ENCODE data around the gene MATR3. TPM values are rescaled to one million over a fixed set of nuclear protein-coding genes. Genes with fewer than 3 reads are reported as not detected.
A peak's percentile ranks its signal among the peaks of the same experiment; 100 is the strongest.

The MATR3 gene
- total RNA-seq, 4 donors from 2014 or later = 115 to 188 (median 156) TPM

DNA sequence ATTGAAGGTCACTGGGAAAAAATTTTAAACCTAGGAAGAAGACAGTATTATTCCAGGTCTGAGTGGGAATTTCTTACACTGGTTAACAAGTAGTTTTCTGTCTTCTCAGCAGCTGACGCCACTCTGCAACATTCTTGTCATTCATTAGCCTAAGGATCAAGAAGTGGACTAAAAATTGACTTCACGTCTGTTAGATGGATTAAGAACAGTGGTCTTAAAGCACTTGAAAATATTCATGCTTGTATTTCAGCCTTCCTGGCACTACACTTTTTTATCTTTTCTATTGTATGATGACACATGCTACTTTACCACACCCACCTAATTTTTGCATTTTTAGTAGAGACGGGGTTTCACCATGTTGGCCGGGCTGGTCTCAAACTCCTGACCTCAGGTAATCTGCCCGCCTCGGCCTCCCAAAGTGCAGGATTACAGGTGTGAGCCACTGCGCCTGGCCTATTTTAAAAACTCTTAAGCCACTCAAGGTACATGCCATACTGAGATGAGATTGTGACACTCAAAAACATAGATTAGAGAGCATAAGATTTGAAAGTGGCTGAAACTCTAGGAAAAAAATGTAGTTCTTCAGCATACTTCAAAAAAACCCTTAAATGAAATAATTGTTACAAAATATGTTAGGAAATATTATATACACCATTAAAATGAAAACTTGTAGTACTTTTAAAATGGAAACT, 8.4 kb downstream of the MATR3 start:
- H3K36me3 ChIP-seq = no peaks in the 10 kb centered on the region
- in situ Hi-C loops (cut with MboI; ENCODE audit: low sequenced_read_pairs in 4 of 4) = no loop called here
- peak overlapping the region in 3 of 4 donors; percentile 46 to 99 (median 59) for H3K27ac ChIP-seq

GRCh38 chr5:139304391-139305324, 11.1 kb downstream of the MATR3 start:
- in situ Hi-C loops (cut with MboI; ENCODE audit: low sequenced_read_pairs in 4 of 4) = no loop called here
- ATAC-seq (no peak), DNase-seq (no peak)
- no peak for TF ChIP-seq POLR2A (IDR thresholded peaks at IDR 0.05)
- TF ChIP-seq, protein P1, sequence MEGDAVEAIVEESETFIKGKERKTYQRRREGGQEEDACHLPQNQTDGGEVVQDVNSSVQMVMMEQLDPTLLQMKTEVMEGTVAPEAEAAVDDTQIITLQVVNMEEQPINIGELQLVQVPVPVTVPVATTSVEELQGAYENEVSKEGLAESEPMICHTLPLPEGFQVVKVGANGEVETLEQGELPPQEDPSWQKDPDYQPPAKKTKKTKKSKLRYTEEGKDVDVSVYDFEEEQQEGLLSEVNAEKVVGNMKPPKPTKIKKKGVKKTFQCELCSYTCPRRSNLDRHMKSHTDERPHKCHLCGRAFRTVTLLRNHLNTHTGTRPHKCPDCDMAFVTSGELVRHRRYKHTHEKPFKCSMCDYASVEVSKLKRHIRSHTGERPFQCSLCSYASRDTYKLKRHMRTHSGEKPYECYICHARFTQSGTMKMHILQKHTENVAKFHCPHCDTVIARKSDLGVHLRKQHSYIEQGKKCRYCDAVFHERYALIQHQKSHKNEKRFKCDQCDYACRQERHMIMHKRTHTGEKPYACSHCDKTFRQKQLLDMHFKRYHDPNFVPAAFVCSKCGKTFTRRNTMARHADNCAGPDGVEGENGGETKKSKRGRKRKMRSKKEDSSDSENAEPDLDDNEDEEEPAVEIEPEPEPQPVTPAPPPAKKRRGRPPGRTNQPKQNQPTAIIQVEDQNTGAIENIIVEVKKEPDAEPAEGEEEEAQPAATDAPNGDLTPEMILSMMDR (IDR thresholded peaks at IDR 0.05 in 4 of 5, conservative IDR thresholded peaks at IDR 0.05 in 1 of 5) = no peak
- peaks cover 93 to 96% of the 10 kb centered on the region in 2 donors for H3K4me1 ChIP-seq
- no peaks in the 10 kb centered on the region for H3K27me3 ChIP-seq
- no peaks in the 10 kb centered on the region for H3K36me3 ChIP-seq
- peak overlapping the region in 1 of 4 donors; percentile 24 for H3K4me3 ChIP-seq
- H3K9me3 ChIP-seq = no peaks in the 10 kb centered on the region
- H3K27ac ChIP-seq = peak overlapping the region; percentile 6 to 49 (median 23)
- intact Hi-C loops (cut with DNase I; ENCODE audit: low total_unique reads) = no loop called here

More for the DNA sequence above, 8.4 kb downstream of the MATR3 start:
- no peak for ATAC-seq
- TF ChIP-seq, protein P1 (IDR thresholded peaks at IDR 0.05 in 4 of 5, conservative IDR thresholded peaks at IDR 0.05 in 1 of 5) = no peak
- TF ChIP-seq POLR2A (IDR thresholded peaks at IDR 0.05) = no peak
- Histone ChIP-seq H3K9me3 (no peaks in the 10 kb centered on the region), H3K4me3 (no peak overlapping the region), H3K27me3 (no peaks in the 10 kb centered on the region), H3K4me1 (peaks cover 97 to 98% of the 10 kb centered on the region in 2 donors)
- DNase-seq = no peak
- intact Hi-C loops (cut with DNase I; ENCODE audit: low total_unique reads) = no loop called here

DNA sequence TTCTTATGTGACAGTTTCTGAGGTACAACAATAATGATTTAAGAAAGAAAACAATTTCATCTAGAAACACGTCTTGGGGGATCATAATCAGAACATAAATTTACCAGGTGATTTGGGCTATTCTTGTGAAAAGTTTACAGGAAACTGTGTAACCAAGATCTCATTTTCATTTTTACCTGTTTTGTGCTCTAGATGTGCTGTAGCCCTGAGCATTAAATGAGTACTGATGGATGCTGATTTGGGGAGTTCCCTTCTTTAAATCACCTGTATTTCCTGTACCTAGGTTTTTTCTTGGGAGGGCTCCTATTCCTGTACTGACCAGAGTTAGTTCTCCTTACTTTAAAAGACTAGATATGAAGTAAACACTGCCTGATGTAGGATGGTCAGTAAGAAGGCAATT, 12.7 kb downstream of the MATR3 start:
- no peak for ATAC-seq
- no peak overlapping the region for H3K4me3 ChIP-seq
- intact Hi-C loops (cut with DNase I; ENCODE audit: low total_unique reads) (no loop called here), in situ Hi-C loops (cut with MboI; ENCODE audit: low sequenced_read_pairs in 4 of 4) (no loop called here)
- no peaks in the 10 kb centered on the region for H3K9me3 ChIP-seq
- no peaks in the 10 kb centered on the region for H3K27me3 ChIP-seq
- no peak for TF ChIP-seq POLR2A (IDR thresholded peaks at IDR 0.05)
- TF ChIP-seq, protein P1 (IDR thresholded peaks at IDR 0.05 in 4 of 5, conservative IDR thresholded peaks at IDR 0.05 in 1 of 5) = no peak
- peak overlapping the region in 2 of 4 donors; percentile 3 to 35 for H3K27ac ChIP-seq
- DNase-seq = no peak
- no peaks in the 10 kb centered on the region for H3K36me3 ChIP-seq
- peaks cover 89 to 96% of the 10 kb centered on the region in 2 donors for H3K4me1 ChIP-seq

DNA sequence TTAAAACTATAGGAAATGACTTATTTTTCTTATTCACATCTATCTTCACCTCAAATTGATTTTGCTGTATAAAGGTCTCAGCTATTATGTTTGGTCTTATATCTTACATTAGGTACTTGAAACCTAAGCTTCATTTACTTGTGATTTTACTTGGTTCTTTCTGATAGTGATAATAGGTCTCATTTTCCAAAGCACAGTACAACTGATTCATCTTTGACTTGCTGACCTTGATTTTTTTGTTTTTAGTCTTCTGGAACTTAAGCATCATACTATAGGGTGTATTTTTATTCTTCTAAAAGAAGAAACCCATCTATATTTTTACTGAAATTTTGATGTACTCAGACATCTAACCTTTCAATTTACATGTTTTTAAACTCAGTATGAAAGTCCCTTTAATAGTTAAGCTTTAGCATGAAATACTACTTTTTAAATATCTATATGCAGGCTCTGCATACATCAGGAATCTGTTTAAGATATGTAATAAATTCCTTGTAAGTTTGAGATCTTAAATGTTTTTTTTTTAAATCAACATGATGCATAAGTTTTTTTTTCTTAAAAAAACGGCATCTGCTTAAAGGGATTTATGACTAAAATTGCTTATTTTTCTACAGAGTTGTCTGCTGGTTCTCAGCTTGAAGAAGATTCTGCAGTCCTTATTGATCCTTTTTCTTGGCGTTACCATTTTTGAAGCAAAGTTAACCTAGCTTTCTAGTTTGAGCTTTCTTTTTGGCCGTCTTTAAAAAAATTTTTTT, 13.3 kb downstream of the MATR3 start:
- H3K4me3 ChIP-seq = no peak overlapping the region
- H3K9me3 ChIP-seq = no peaks in the 10 kb centered on the region
- H3K27ac ChIP-seq = peak overlapping the region in 2 of 4 donors; percentile 3 to 35
- H3K36me3 ChIP-seq = no peaks in the 10 kb centered on the region
- TF ChIP-seq, protein P1 (IDR thresholded peaks at IDR 0.05 in 4 of 5, conservative IDR thresholded peaks at IDR 0.05 in 1 of 5) = no peak
- TF ChIP-seq POLR2A (IDR thresholded peaks at IDR 0.05) = no peak
- in situ Hi-C loops (cut with MboI; ENCODE audit: low sequenced_read_pairs in 4 of 4) = no loop called here
- ATAC-seq = no peak
- intact Hi-C loops (cut with DNase I; ENCODE audit: low total_unique reads) = no loop called here
- DNase-seq = no peak
- H3K27me3 ChIP-seq = no peaks in the 10 kb centered on the region
- peaks cover 89 to 96% of the 10 kb centered on the region in 2 donors for H3K4me1 ChIP-seq
